GM12878 (cell line): ENCODE measurements around the gene IARS2. TPM values are rescaled to one million over a fixed set of nuclear protein-coding genes. Genes with fewer than 3 reads are reported as not detected.

Experiments used
- ATAC-seq: fragments of 200-7000 bp; cut with Tn5 transposase; 3 replicates; pipeline ENCODE4 v1.9.1; 2020; ENCODE audit warnings: mild to moderate bottlenecking, moderate library complexity
- BruUV-seq: library from RNA; stranded (reverse); fragments of 400-500 nt; replicated peaks from 2 replicates; lab custom pipeline; 2021; lab: Mats Ljungman, UMichigan
- CTCF ChIA-PET: fragments of 300-600 bp; sonication (Branson Sonifier 250); formaldehyde crosslinking; extraction: SDS; loops from one replicate; lab custom pipeline; 2021; ENCODE audit warnings: inconsistent platforms; lab: Yijun Ruan, JAX
- POLR2A ChIA-PET: fragments of 350-600 bp; formaldehyde crosslinking; extraction: SDS; loops from one replicate; lab custom pipeline; 2021; ENCODE audit warnings: inconsistent platforms; lab: Charles Lee
- RAD21 ChIA-PET: fragments of 300-600 bp; sonication (Branson Sonifier 250); formaldehyde crosslinking; loops from one replicate; lab custom pipeline; 2023; ENCODE audit warnings: antibody characterized with exemption; ENCODE audit not compliant: unreplicated experiment; lab: Charles Lee
- SMC1A ChIA-PET: fragments of 300-600 bp; sonication (Branson Sonifier 250); formaldehyde crosslinking; loops from one replicate; lab custom pipeline; 2023; ENCODE audit not compliant: unreplicated experiment, uncharacterized antibody; lab: Charles Lee
- DNase-seq: peaks from one replicate; pipeline ENCODE4 v3.0.0-alpha.2; 2011; ENCODE audit warnings: low read depth, low spot score
- FAIRE-seq: peaks from 3 replicates; lab custom pipeline; 2011; peaks lifted over from hg19 to GRCh38; lab: Jason Lieb, UNC
- H2AFZ ChIP-seq: 2 replicates; pipeline ENCODE4 v1.6.0; 2011; ENCODE audit warnings: low read depth, low read length, control low read depth; ENCODE audit not compliant: control insufficient read depth
- H3K27ac ChIP-seq: 2 replicates; pipeline ENCODE4 v1.5.1; 2011; ENCODE audit warnings: control low read depth; ENCODE audit not compliant: control insufficient read depth, insufficient read depth
- H3K27me3 ChIP-seq, 2 experiments: replicated peaks in 1 of 2; 2 replicates each; pipeline versions ENCODE4 v1.6.0 to v1.6.1; 2011; ENCODE audit warnings: low read length in 1 of 2; ENCODE audit not compliant: control insufficient read depth in 2 of 2, insufficient read depth in 2 of 2
- H3K36me3 ChIP-seq, 2 experiments: 2 replicates each; pipeline ENCODE4 v1.5.1; 2011; ENCODE audit warnings: low read length in 1 of 2; ENCODE audit not compliant: control insufficient read depth in 2 of 2, insufficient read depth in 2 of 2
- H3K4me1 ChIP-seq: 2 replicates; pipeline ENCODE4 v1.6.1; 2011; ENCODE audit warnings: mild to moderate bottlenecking, low read length, moderate library complexity, mixed read lengths; ENCODE audit not compliant: control insufficient read depth, insufficient read depth
- H3K4me2 ChIP-seq: 2 replicates; pipeline ENCODE4 v1.6.0; 2011; ENCODE audit warnings: control low read depth; ENCODE audit not compliant: control insufficient read depth, insufficient read depth
- H3K4me3 ChIP-seq: fragments of 200-600 bp; sonication (generic); 2 replicates; pipeline ENCODE4 v1.5.1; 2016
- H3K79me2 ChIP-seq: 2 replicates; pipeline ENCODE4 v1.6.0; 2011; ENCODE audit warnings: low read length; ENCODE audit not compliant: control insufficient read depth, insufficient read depth
- H3K9ac ChIP-seq: 2 replicates; pipeline ENCODE4 v1.8.0; 2011; ENCODE audit warnings: low read length, control low read depth, mixed read lengths; ENCODE audit not compliant: control insufficient read depth, insufficient read depth
- H3K9me3 ChIP-seq: replicated peaks from 3 replicates; pipeline ENCODE4 v1.5.1; 2011; ENCODE audit warnings: mild to moderate bottlenecking, low read length; ENCODE audit not compliant: control insufficient read depth, insufficient read depth
- H4K20me1 ChIP-seq: 2 replicates; pipeline ENCODE4 v1.6.0; 2011; ENCODE audit not compliant: control insufficient read depth, insufficient read depth
- CBX5 ChIP-seq: sonication (generic); IDR thresholded peaks from 2 replicates; pipeline ENCODE4 v1.6.1; 2016; ENCODE audit warnings: low read depth, moderate library complexity, mild to moderate bottlenecking, inconsistent platforms
- EED ChIP-seq: sonication (generic); IDR thresholded peaks from 2 replicates; pipeline ENCODE4 v1.6.1; 2016; ENCODE audit warnings: antibody characterized with exemption, low read depth
- IRF4 ChIP-seq: IDR thresholded peaks from 2 replicates; pipeline ENCODE4 v1.6.1; 2011; ENCODE audit warnings: low read depth, low read length
- POU2F2 ChIP-seq: IDR thresholded peaks from 3 replicates; pipeline ENCODE4 v1.6.1; 2011; ENCODE audit warnings: low read depth, mild to moderate bottlenecking, low read length, borderline replicate concordance
- RUNX3 ChIP-seq: IDR thresholded peaks from 2 replicates; pipeline ENCODE4 v1.6.1; 2012; ENCODE audit warnings: low read length, inconsistent platforms
- TBL1XR1 ChIP-seq: IDR thresholded peaks from 2 replicates; pipeline ENCODE4 v1.6.1; 2012; ENCODE audit warnings: low read depth, low read length, improper control_type of control experiment
- WGBS: methylation state at CpG from one replicate; pipeline ENCODE4 v1.1.6; 2016; ENCODE audit warnings: low lambda C conversion rate; ENCODE audit not compliant: insufficient replicate concordance, insufficient coverage; ENCODE audit errors: missing lambda C conversion rate; 5-methylcytosine and 5-hydroxymethylcytosine counted together
- in situ Hi-C: fragments of 300-500 bp; cut with MboI; formaldehyde crosslinking; loops from 9 replicates; pipeline ENCODE4 v1.14.3; 2018; ENCODE audit warnings: mixed read lengths
- intact Hi-C: fragments of 100-400 bp; cut with micrococcal nuclease; formaldehyde crosslinking; loops from one replicate; pipeline ENCODE4 v1.14.2; 2022; ENCODE audit not compliant: unreplicated experiment
- polyA plus RNA-seq, 11 experiments: library from polyadenylated mRNA; depleted of rRNA in 4 of 11; unstranded in 6 of 11; stranded (reverse) in 5 of 11; fragments of >200 nt; fragmentation: Nextera tagmentation in 4 of 11; fragmentation: Illumina TruSeq in 1 of 11; extraction: Ambion mirVana in 4 of 11; extraction: Trizol in 1 of 11; gene quantifications; 1 replicate in 1 of 11; 2 replicates in 10 of 11; pipeline versions ENCODE4 v1.2.1 to v1.2.3, GENCODE V29; 2011 to 2016; ENCODE audit warnings: inconsistent platforms in 2 of 11, missing spikeins in 2 of 11, low read depth in 1 of 11
- total RNA-seq, 4 experiments: library from RNA; depleted of rRNA in 3 of 4; stranded (reverse); fragments of >200 nt in 3 of 4; fragmentation: Illumina TruSeq in 1 of 4; extraction: Trizol in 1 of 4; gene quantifications; 2 replicates each; pipeline versions ENCODE4 v1.2.1 to v1.2.3, GENCODE V29; 2013 to 2021
- TF ChIP-seq, protein P1 (sequence below): IDR thresholded peaks from 2 replicates; pipeline ENCODE4 v1.6.1; 2012; ENCODE audit warnings: low read length, inconsistent platforms

IARS2 gene
- total and polyA plus RNA-seq, 10 of the 15 experiments (the other 5 are each of a cell fraction or from before 2014, with no cell fraction given), result 23.7 to 100 (median 66.8) TPM

- in situ Hi-C loops (no loop called here), intact Hi-C loops (loop anchor here (1.0 kb wide), 1 partner anchor 41 kb away; no protein-coding TSS in a partner anchor)
- ChIA-PET CTCF (no interaction called here), SMC1A (no interaction called here), RAD21 (no interaction called here), POLR2A (interaction anchor here (0.6 kb wide), 2 partner anchors 9 to 45 kb away, joined by 3 to 5 read pairs; partner anchors contain the start of gene BPNT1)
- Histone ChIP-seq H3K4me3 (peak overlapping the region; percentile 79), H3K9me3 (no peaks in the 10 kb centered on the region), H3K4me2 (peak overlapping the region; percentile 72), H4K20me1 (no peaks in the 10 kb centered on the region), H3K79me2 (peaks cover 50% of the 10 kb centered on the region), H3K4me1 (peaks cover 5% of the 10 kb centered on the region; the same call in 1 of the 2 replicates), H3K27me3 (no peaks in the 10 kb centered on the region), H3K27ac (peak overlapping the region; percentile 81), H3K36me3 (peaks cover 0 to 5% of the 10 kb centered on the region in 2 experiments; a peak in 1 of 4 replicates), H3K9ac (peak overlapping the region; percentile 91), H2AFZ (peak overlapping the region; percentile 97)
- TF ChIP-seq CBX5, result no peak
- no peak for TF ChIP-seq IRF4
- no peak for TF ChIP-seq TBL1XR1
- TF ChIP-seq, protein P1, sequence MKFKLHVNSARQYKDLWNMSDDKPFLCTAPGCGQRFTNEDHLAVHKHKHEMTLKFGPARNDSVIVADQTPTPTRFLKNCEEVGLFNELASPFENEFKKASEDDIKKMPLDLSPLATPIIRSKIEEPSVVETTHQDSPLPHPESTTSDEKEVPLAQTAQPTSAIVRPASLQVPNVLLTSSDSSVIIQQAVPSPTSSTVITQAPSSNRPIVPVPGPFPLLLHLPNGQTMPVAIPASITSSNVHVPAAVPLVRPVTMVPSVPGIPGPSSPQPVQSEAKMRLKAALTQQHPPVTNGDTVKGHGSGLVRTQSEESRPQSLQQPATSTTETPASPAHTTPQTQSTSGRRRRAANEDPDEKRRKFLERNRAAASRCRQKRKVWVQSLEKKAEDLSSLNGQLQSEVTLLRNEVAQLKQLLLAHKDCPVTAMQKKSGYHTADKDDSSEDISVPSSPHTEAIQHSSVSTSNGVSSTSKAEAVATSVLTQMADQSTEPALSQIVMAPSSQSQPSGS, result 0 out of 2 replicates have a peak, but pooled peaks have one; percentile 24
- TF ChIP-seq RUNX3, result peak; percentile 29
- TF ChIP-seq POU2F2, result no peak
- no peak for TF ChIP-seq EED
- WGBS, result 5% methylated on average over 17 of the region's 17 CpGs
- peak; percentile 50 for ATAC-seq
- no TSS peak for BruUV-seq
- no peak for DNase-seq
- no peak for FAIRE-seq
Measured at GRCh38 chr1:220045356-220046051, 48.4 kb upstream of the IARS2 start.
